ENCODE results near the gene LARP4B. TPM values are rescaled to one million over a fixed set of nuclear protein-coding genes. Genes with fewer than 3 reads are reported as not detected.

The LARP4B gene
- total RNA-seq, 1 experiment from 2014 or later = 122 TPM

- H3K9me3 ChIP-seq (ENCODE audit: control insufficient read depth in 1 of 2, insufficient read depth in 1 of 2, low read depth in 1 of 2, low read length in 2 of 2) = no peaks in the 10 kb centered on the region
- H3K9ac ChIP-seq (ENCODE audit: low read length) = no peak overlapping the region
- DNase-seq (ENCODE audit: low read depth, low spot score) (no peak), ATAC-seq (no peak)
- no peak overlapping the region for H3K4me2 ChIP-seq (ENCODE audit: low read length)
- H3K27ac ChIP-seq (ENCODE audit: low read depth, low read length) = no peak overlapping the region
- H4K20me1 ChIP-seq (ENCODE audit: insufficient read depth) = peaks cover 60% of the 10 kb centered on the region; the same call in 1 of the 2 replicates
- BruUV-seq (replicated peaks) = no TSS peak
- H2AFZ ChIP-seq (ENCODE audit: low read depth, low read length, poor library complexity, severe bottlenecking) = no peak overlapping the region
- ChIA-PET RAD21 (ENCODE audit: low non-redundant PET in 1 of 2, low total read pairs in 2 of 2, uncharacterized antibody in 2 of 2, unreplicated experiment in 2 of 2) (no interaction called here), POLR2A (no interaction called here), CTCF (no interaction called here)
- H3K4me1 ChIP-seq (ENCODE audit: control insufficient read depth in 1 of 2, insufficient read depth in 2 of 2, low read length in 2 of 2) = no peaks in the 10 kb centered on the region
- no peak for TF ChIP-seq SRF (IDR thresholded peaks at IDR 0.05; ENCODE audit: low read depth)
- no peak for TF ChIP-seq YY1 (IDR thresholded peaks at IDR 0.05; ENCODE audit: extremely low read depth, insufficient replicate concordance, low read depth, low read length)
- TF ChIP-seq MAX (IDR thresholded peaks at IDR 0.05) = no peak
- no peak for TF ChIP-seq ATF3 (IDR thresholded peaks at IDR 0.05)
- no peak for TF ChIP-seq ZBTB33 (IDR thresholded peaks at IDR 0.05; ENCODE audit: extremely low read depth, insufficient replicate concordance, low read length)
- no peak for TF ChIP-seq ZFX (IDR thresholded peaks at IDR 0.05)
- no peak for TF ChIP-seq FOSL1 (IDR thresholded peaks at IDR 0.05; ENCODE audit: low read depth)
- TF ChIP-seq SIN3A (IDR thresholded peaks at IDR 0.05; ENCODE audit: low read depth) = no peak
- TF ChIP-seq TCF7L2 (IDR thresholded peaks at IDR 0.05; ENCODE audit: borderline replicate concordance, extremely low read depth, insufficient read depth, insufficient read length) = no peak
- TF ChIP-seq POLR2AphosphoS5 (IDR thresholded peaks at IDR 0.05; ENCODE audit: low read depth, low read length) = no peak
- no peak for TF ChIP-seq RAD21 (IDR thresholded peaks at IDR 0.05; ENCODE audit: low read depth)
- no peak for TF ChIP-seq EGR1 (IDR thresholded peaks at IDR 0.05; ENCODE audit: low read depth)
- TF ChIP-seq REST (IDR thresholded peaks at IDR 0.05; ENCODE audit: low read depth) = no peak
- TF ChIP-seq POLR2A (IDR thresholded peaks at IDR 0.05; ENCODE audit: borderline replicate concordance, extremely low read depth, insufficient read depth, insufficient read length) = no peak
- no peak for TF ChIP-seq EZH2 (IDR thresholded peaks at IDR 0.05)
- no peak for TF ChIP-seq JUND (IDR thresholded peaks at IDR 0.05)
- TF ChIP-seq ZNF274 (IDR thresholded peaks at IDR 0.05; ENCODE audit: low read depth, low read length) = no peak
- TF ChIP-seq SP1 (IDR thresholded peaks at IDR 0.05; ENCODE audit: low read depth) = no peak
- TF ChIP-seq CBX3 (IDR thresholded peaks at IDR 0.05; ENCODE audit: low read depth) = no peak
- TF ChIP-seq CTCF (IDR thresholded peaks at IDR 0.05 in 2 of 3, conservative IDR thresholded peaks at IDR 0.05 in 1 of 3; ENCODE audit: borderline replicate concordance in 1 of 3, insufficient read depth in 1 of 3, low read depth in 2 of 3, low read length in 2 of 3) = no peak
- H3K36me3 ChIP-seq (ENCODE audit: control insufficient read depth in 1 of 2, insufficient read depth in 2 of 2, low read length in 2 of 2) = peaks cover 2 to 6% of the 10 kb centered on the region in 2 experiments; a peak in 2 of 4 replicates
- intact Hi-C loops (cut with micrococcal nuclease) = no loop called here
- H3K4me3 ChIP-seq (replicated peaks in 1 of 2; ENCODE audit: low read depth in 1 of 2, low read length in 2 of 2) = no peak overlapping the region
- no peaks in the 10 kb centered on the region for H3K27me3 ChIP-seq (ENCODE audit: insufficient read depth, low read length)
- no peaks in the 10 kb centered on the region for H3K9me2 ChIP-seq (ENCODE audit: insufficient read depth)
- peaks cover 100% of the 10 kb centered on the region for H3K79me2 ChIP-seq (ENCODE audit: insufficient read depth, low read length)
Measured at GRCh38 chr10:920450-920849, 11.1 kb downstream of the LARP4B start.

Data from HCT116 (cell line).